ENCODE measurements around the gene FOSL2. TPM values are rescaled to one million over a fixed set of nuclear protein-coding genes. Genes with fewer than 3 reads are reported as not detected.
A peak's percentile ranks its signal among the peaks of the same experiment; 100 is the strongest.

Gene FOSL2
- total RNA-seq, 2 donors from 2014 or later = 1.4 to 3.8 TPM

GRCh38 chr2:28394331-28394877 lies 1.7 kb downstream of the FOSL2 start:
- Mint-ChIP-seq H3K4me3 (no peak overlapping the region), H3K36me3 (ENCODE audit: low read depth) (no peaks in the 10 kb centered on the region), H3K27ac (no peak overlapping the region), H3K4me1 (peaks cover 13% of the 10 kb centered on the region), H3K9me3 (no peaks in the 10 kb centered on the region), H3K27me3 (ENCODE audit: insufficient read depth) (peaks cover 13% of the 10 kb centered on the region)
- DNase-seq = no peak
- WGBS, 2 experiments (ENCODE audit: insufficient coverage in 1 of 2, insufficient read length in 1 of 2) = 33 to 46% methylated on average over 10 to 21 of the region's 21 CpGs
- Histone ChIP-seq H3K9ac (ENCODE audit: extremely low read depth, low read length, poor library complexity, severe bottlenecking) (peak overlapping the region; percentile 25), H3K27me3 (ENCODE audit: control insufficient read depth, insufficient read depth, low read length, poor library complexity, severe bottlenecking) (peaks cover 29% of the 10 kb centered on the region), H3K4me1 (ENCODE audit: control insufficient read depth, insufficient read depth, low read length) (no peaks in the 10 kb centered on the region), H3K27ac (ENCODE audit: low read depth, low read length) (no peak overlapping the region), H3K9me3 (ENCODE audit: control insufficient read depth, low read length) (no peaks in the 10 kb centered on the region), H3K4me3 (ENCODE audit: low read length) (peak overlapping the region; percentile 84), H3K36me3 (ENCODE audit: control insufficient read depth, insufficient read depth, low read length) (no peaks in the 10 kb centered on the region)
- TF ChIP-seq, protein P1, sequence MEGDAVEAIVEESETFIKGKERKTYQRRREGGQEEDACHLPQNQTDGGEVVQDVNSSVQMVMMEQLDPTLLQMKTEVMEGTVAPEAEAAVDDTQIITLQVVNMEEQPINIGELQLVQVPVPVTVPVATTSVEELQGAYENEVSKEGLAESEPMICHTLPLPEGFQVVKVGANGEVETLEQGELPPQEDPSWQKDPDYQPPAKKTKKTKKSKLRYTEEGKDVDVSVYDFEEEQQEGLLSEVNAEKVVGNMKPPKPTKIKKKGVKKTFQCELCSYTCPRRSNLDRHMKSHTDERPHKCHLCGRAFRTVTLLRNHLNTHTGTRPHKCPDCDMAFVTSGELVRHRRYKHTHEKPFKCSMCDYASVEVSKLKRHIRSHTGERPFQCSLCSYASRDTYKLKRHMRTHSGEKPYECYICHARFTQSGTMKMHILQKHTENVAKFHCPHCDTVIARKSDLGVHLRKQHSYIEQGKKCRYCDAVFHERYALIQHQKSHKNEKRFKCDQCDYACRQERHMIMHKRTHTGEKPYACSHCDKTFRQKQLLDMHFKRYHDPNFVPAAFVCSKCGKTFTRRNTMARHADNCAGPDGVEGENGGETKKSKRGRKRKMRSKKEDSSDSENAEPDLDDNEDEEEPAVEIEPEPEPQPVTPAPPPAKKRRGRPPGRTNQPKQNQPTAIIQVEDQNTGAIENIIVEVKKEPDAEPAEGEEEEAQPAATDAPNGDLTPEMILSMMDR (conservative IDR thresholded peaks at IDR 0.05) = no peak

GRCh38 chr2:28394997-28395333 lies 2.3 kb downstream of the FOSL2 start:
- peaks cover 8% of the 10 kb centered on the region for H3K4me1 Mint-ChIP-seq
- Histone ChIP-seq H3K27ac (ENCODE audit: low read depth, low read length) (no peak overlapping the region), H3K9ac (ENCODE audit: extremely low read depth, low read length, poor library complexity, severe bottlenecking) (no peak overlapping the region)

GRCh38 chr2:28395334-28396061 lies 2.8 kb downstream of the FOSL2 start:
- Mint-ChIP-seq H3K4me1 (peaks cover 12% of the 10 kb centered on the region), H3K4me3 (no peak overlapping the region), H3K27me3 (ENCODE audit: insufficient read depth) (peaks cover 5% of the 10 kb centered on the region), H3K27ac (no peak overlapping the region), H3K9me3 (no peaks in the 10 kb centered on the region), H3K36me3 (ENCODE audit: low read depth) (no peaks in the 10 kb centered on the region)
- no peak for DNase-seq
- TF ChIP-seq, protein P1 (conservative IDR thresholded peaks at IDR 0.05) = no peak
- peaks cover 5% of the 10 kb centered on the region for H3K4me1 ChIP-seq (ENCODE audit: control insufficient read depth, insufficient read depth, low read length)
- WGBS, 2 experiments (ENCODE audit: insufficient coverage in 1 of 2, insufficient read length in 1 of 2) = 78 to 85% methylated on average over 11 to 15 of the region's 15 CpGs
- no peak overlapping the region for H3K27ac ChIP-seq (ENCODE audit: low read depth, low read length)
- H3K27me3 ChIP-seq (ENCODE audit: control insufficient read depth, insufficient read depth, low read length, poor library complexity, severe bottlenecking) = peaks cover 24% of the 10 kb centered on the region
- H3K9me3 ChIP-seq (ENCODE audit: control insufficient read depth, low read length) = no peaks in the 10 kb centered on the region
- no peak overlapping the region for H3K9ac ChIP-seq (ENCODE audit: extremely low read depth, low read length, poor library complexity, severe bottlenecking)
- H3K36me3 ChIP-seq (ENCODE audit: control insufficient read depth, insufficient read depth, low read length) = no peaks in the 10 kb centered on the region
- H3K4me3 ChIP-seq (ENCODE audit: low read length) = peak overlapping the region; percentile 84

More at GRCh38 chr2:28394997-28395333, 2.3 kb downstream of the FOSL2 start:
- no peak for DNase-seq
- WGBS, 2 experiments (ENCODE audit: insufficient coverage in 1 of 2, insufficient read length in 1 of 2) = 80 to 83% methylated on average over 5 to 7 of the region's 7 CpGs
- H3K36me3 Mint-ChIP-seq (ENCODE audit: low read depth) = no peaks in the 10 kb centered on the region
- H3K9me3 Mint-ChIP-seq = no peaks in the 10 kb centered on the region
- H3K4me1 ChIP-seq (ENCODE audit: control insufficient read depth, insufficient read depth, low read length) = no peaks in the 10 kb centered on the region
- TF ChIP-seq, protein P1 (conservative IDR thresholded peaks at IDR 0.05) = no peak
- H3K27ac Mint-ChIP-seq = no peak overlapping the region
- H3K27me3 ChIP-seq (ENCODE audit: control insufficient read depth, insufficient read depth, low read length, poor library complexity, severe bottlenecking) = peaks cover 25% of the 10 kb centered on the region
- H3K36me3 ChIP-seq (ENCODE audit: control insufficient read depth, insufficient read depth, low read length) = no peaks in the 10 kb centered on the region
- H3K27me3 Mint-ChIP-seq (ENCODE audit: insufficient read depth) = peaks cover 8% of the 10 kb centered on the region
- no peak overlapping the region for H3K4me3 Mint-ChIP-seq
- peak overlapping the region; percentile 84 for H3K4me3 ChIP-seq (ENCODE audit: low read length)
- H3K9me3 ChIP-seq (ENCODE audit: control insufficient read depth, low read length) = no peaks in the 10 kb centered on the region

Measured in endodermal cell (in vitro differentiated cells).